ENCODE data around the gene HAGH.

DNA sequence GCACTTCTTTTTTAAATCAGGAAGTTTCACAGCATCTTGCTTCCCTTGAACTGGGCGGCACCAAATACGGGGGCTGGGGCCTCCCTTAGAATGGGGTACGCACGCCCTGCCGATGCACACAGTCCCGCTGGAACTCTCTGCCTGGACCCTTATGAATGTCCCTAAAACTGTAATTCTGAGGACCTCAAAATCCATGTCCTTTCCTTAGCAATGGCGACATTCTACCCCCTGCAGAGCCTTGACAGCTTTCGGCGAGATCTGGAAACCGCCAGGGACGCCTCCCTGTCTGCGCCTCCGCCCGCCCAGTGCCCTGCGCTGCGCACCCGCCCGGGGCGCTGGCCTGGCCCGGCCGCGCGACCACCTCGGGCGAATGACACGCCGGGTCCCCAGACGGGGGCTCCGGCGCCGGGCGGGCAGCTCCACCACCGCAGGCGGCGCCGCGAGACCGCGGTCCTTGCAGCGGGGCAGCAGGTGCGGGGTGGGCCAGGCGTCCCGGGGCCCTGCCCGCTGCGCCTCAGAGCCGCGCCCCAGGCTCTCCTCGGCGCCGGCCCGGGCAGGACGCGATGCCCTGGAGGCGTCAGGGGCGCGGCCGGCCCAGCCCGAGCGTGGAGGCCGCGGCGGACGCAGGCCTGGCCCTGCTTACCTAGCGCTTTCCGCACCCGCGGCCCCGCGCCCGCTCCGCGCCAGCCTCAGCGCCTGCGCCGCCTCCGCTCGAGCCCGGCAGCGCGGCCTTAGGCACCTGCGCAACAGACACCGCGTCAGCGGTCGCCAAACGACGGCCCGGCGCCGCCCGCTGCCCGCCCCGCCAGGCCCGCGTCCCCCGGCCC lies 548 bp downstream of the HAGH start:
- TF ChIP-seq, protein P1, sequence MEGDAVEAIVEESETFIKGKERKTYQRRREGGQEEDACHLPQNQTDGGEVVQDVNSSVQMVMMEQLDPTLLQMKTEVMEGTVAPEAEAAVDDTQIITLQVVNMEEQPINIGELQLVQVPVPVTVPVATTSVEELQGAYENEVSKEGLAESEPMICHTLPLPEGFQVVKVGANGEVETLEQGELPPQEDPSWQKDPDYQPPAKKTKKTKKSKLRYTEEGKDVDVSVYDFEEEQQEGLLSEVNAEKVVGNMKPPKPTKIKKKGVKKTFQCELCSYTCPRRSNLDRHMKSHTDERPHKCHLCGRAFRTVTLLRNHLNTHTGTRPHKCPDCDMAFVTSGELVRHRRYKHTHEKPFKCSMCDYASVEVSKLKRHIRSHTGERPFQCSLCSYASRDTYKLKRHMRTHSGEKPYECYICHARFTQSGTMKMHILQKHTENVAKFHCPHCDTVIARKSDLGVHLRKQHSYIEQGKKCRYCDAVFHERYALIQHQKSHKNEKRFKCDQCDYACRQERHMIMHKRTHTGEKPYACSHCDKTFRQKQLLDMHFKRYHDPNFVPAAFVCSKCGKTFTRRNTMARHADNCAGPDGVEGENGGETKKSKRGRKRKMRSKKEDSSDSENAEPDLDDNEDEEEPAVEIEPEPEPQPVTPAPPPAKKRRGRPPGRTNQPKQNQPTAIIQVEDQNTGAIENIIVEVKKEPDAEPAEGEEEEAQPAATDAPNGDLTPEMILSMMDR (IDR thresholded peaks at IDR 0.05), result peak; percentile 10 to 64 (median 28)
- TF ChIP-seq POLR2A (IDR thresholded peaks at IDR 0.05), result no peak

All from upper lobe of left lung (tissue), 4 donors.